Measurements from ENCODE around the gene COPZ1. TPM values are rescaled to one million over a fixed set of nuclear protein-coding genes. Genes with fewer than 3 reads are reported as not detected.

Gene COPZ1
- total RNA-seq, 1 donor from 2014 or later, result 219 TPM

DNA sequence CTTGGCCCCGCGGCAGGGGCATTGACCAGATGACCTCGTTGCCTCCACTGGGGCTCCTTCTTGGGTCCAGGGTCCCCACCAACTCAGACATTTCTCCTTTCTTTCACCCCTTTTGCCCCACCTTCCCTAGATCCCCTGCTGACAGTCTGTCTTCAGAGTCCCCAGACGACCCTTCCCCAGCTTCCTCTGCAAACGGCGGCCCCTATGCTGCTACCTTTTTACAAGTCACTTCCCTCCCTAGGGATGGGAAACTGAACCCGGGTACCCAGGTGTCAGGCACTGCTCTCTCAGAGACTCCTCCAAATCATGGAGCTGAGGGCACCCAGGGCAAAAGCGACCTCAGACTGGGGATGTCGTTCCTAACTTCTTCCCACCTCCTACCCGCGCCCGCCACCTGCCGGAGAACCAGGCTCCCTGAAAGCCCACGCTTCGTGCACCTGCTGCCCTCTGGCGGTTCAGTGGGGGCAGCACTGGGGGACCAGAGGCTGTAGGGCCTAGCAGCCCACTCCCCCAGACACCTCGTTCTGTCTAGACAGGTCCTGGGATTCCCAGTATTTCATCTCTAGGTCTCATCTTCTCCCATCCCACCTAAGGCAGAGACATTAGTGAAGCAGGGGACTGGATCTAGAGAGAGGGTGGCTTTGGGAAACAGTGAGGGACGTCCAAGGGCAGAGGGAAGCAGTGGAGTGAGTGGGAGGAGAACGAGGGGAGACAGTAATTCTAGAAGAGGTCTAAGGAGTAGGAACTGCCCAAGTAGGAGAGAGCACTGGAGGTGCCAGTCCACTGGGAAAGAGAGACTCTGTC, 54.7 kb downstream of the COPZ1 start:
- Histone ChIP-seq H3K9me3 (ENCODE audit: low read depth) (no peaks in the 10 kb centered on the region), H2AFZ (replicated peaks) (no peak overlapping the region), H3K27ac (no peak overlapping the region), H3F3A (ENCODE audit: low read depth) (peaks cover 20% of the 10 kb centered on the region), H3K27me3 (no peaks in the 10 kb centered on the region), H3K4me3 (peak overlapping the region; percentile 58), H4K20me1 (ENCODE audit: low read depth) (peaks cover 70% of the 10 kb centered on the region), H3K4me1 (peaks cover 18% of the 10 kb centered on the region), H3K4me2 (peak overlapping the region; percentile 81), H3K36me3 (no peaks in the 10 kb centered on the region), H3K79me2 (ENCODE audit: low read depth) (peaks cover 15% of the 10 kb centered on the region), H3K9ac (no peak overlapping the region)
- Mint-ChIP-seq H3K4me3 (peak overlapping the region; percentile 85), H3K4me1 (peaks cover 40% of the 10 kb centered on the region), H3K9me3 (no peaks in the 10 kb centered on the region), H3K36me3 (peaks cover 12% of the 10 kb centered on the region), H3K27ac (no peak overlapping the region), H3K27me3 (ENCODE audit: insufficient read depth, low read depth) (peaks cover 3% of the 10 kb centered on the region)
- DNase-seq (ENCODE audit: low spot score), result peak; percentile 96
- TF ChIP-seq, protein P1, sequence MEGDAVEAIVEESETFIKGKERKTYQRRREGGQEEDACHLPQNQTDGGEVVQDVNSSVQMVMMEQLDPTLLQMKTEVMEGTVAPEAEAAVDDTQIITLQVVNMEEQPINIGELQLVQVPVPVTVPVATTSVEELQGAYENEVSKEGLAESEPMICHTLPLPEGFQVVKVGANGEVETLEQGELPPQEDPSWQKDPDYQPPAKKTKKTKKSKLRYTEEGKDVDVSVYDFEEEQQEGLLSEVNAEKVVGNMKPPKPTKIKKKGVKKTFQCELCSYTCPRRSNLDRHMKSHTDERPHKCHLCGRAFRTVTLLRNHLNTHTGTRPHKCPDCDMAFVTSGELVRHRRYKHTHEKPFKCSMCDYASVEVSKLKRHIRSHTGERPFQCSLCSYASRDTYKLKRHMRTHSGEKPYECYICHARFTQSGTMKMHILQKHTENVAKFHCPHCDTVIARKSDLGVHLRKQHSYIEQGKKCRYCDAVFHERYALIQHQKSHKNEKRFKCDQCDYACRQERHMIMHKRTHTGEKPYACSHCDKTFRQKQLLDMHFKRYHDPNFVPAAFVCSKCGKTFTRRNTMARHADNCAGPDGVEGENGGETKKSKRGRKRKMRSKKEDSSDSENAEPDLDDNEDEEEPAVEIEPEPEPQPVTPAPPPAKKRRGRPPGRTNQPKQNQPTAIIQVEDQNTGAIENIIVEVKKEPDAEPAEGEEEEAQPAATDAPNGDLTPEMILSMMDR (IDR thresholded peaks at IDR 0.05), result peak; percentile 100
- no peak for TF ChIP-seq EZH2 (IDR thresholded peaks at IDR 0.05)

DNA sequence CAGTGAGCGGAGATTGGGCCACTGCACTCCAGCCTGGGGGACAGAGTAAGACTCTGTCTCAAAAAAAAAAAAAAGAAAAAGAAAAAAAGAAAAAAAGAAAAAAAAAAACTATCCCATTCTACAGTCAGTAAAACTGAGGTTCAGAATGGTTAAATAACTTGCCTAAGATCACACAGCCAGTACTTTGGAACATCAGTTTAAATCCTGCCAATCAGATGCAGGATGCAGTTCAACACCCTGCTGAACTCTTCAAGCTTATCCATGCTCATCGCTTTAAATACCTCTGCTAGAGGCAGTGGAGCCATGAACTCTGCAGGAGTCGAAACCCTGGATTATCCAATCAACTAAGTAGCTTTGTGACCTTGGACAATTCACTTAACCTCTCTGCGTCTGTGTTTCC, 56.2 kb downstream of the COPZ1 start:
- H4K20me1 ChIP-seq (ENCODE audit: low read depth), result peaks cover 72% of the 10 kb centered on the region
- H3K9me3 Mint-ChIP-seq, result no peaks in the 10 kb centered on the region
- H3K27ac Mint-ChIP-seq, result no peak overlapping the region

DNA sequence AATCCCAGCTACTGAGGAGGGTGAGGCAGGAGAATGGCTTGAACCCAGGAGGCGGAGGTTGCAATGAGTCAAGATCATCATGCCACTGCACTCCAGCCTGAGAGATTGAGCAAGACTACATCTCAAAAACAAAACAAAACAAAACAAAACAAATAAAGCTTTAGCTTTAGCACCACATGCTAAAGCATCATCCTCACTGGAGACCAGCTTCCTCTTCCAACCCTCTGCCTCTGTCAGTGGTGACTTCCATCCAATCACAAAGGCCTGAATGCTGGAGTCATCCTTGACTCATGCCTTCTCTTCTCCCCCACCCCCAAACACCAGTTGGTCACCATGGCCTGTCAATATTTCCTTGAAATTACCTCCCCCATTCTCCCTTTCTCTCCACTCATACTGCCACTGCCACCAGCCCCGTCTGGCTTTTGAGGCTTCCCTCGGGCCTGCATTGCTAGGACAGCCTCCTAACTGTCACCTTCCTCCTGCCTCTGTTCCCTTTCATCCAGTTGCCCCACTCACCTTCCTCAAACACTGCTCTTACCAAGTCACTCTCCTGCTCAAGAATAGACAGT, 58.2 kb downstream of the COPZ1 start:
- H3K27ac Mint-ChIP-seq, result no peak overlapping the region
- Histone ChIP-seq H4K20me1 (ENCODE audit: low read depth) (peaks cover 69% of the 10 kb centered on the region), H3K4me3 (no peak overlapping the region), H3K4me2 (no peak overlapping the region), H2AFZ (replicated peaks) (no peak overlapping the region), H3K27me3 (no peaks in the 10 kb centered on the region), H3K9ac (no peak overlapping the region), H3K9me3 (ENCODE audit: low read depth) (no peaks in the 10 kb centered on the region), H3K79me2 (ENCODE audit: low read depth) (peaks cover 28% of the 10 kb centered on the region), H3K36me3 (no peaks in the 10 kb centered on the region), H3F3A (ENCODE audit: low read depth) (peaks cover 51% of the 10 kb centered on the region), H3K27ac (no peak overlapping the region), H3K4me1 (peaks cover 52% of the 10 kb centered on the region)
- TF ChIP-seq EZH2phosphoT487 (IDR thresholded peaks at IDR 0.05), result no peak
- TF ChIP-seq, protein P1 (IDR thresholded peaks at IDR 0.05), result no peak
- TF ChIP-seq EZH2 (IDR thresholded peaks at IDR 0.05), result no peak
- no peak overlapping the region for H3K4me3 Mint-ChIP-seq
- H3K27me3 Mint-ChIP-seq (ENCODE audit: insufficient read depth, low read depth), result no peaks in the 10 kb centered on the region
- H3K9me3 Mint-ChIP-seq, result no peaks in the 10 kb centered on the region
- H3K4me1 Mint-ChIP-seq, result peaks cover 61% of the 10 kb centered on the region
- DNase-seq (ENCODE audit: low spot score), result no peak
- peaks cover 3% of the 10 kb centered on the region for H3K36me3 Mint-ChIP-seq

More for the DNA sequence above, 56.2 kb downstream of the COPZ1 start:
- Mint-ChIP-seq H3K36me3 (peaks cover 12% of the 10 kb centered on the region), H3K4me1 (peaks cover 52% of the 10 kb centered on the region), H3K4me3 (no peak overlapping the region), H3K27me3 (ENCODE audit: insufficient read depth, low read depth) (peaks cover 3% of the 10 kb centered on the region)
- Histone ChIP-seq H3K36me3 (no peaks in the 10 kb centered on the region), H3K4me3 (no peak overlapping the region), H2AFZ (replicated peaks) (no peak overlapping the region), H3K4me2 (no peak overlapping the region), H3K9ac (no peak overlapping the region), H3K27me3 (no peaks in the 10 kb centered on the region), H3F3A (ENCODE audit: low read depth) (peaks cover 31% of the 10 kb centered on the region), H3K4me1 (peaks cover 33% of the 10 kb centered on the region), H3K79me2 (ENCODE audit: low read depth) (peaks cover 25% of the 10 kb centered on the region), H3K27ac (no peak overlapping the region), H3K9me3 (ENCODE audit: low read depth) (no peaks in the 10 kb centered on the region)
- no peak for DNase-seq (ENCODE audit: low spot score)
- TF ChIP-seq EZH2phosphoT487 (IDR thresholded peaks at IDR 0.05) (no peak), EZH2 (IDR thresholded peaks at IDR 0.05) (no peak)
- TF ChIP-seq, protein P1 (IDR thresholded peaks at IDR 0.05), result no peak
